GM21360 (cell line): ENCODE measurements around the gene AKT1S1.

Source experiments
- ATAC-seq: cut with Tn5 transposase; IDR thresholded peaks from one replicate; pipeline ENCODE4 v1.9.1; 2021; ENCODE audit warnings: mild to moderate bottlenecking, moderate library complexity; ENCODE audit not compliant: unreplicated experiment

AKT1S1 gene

DNA sequence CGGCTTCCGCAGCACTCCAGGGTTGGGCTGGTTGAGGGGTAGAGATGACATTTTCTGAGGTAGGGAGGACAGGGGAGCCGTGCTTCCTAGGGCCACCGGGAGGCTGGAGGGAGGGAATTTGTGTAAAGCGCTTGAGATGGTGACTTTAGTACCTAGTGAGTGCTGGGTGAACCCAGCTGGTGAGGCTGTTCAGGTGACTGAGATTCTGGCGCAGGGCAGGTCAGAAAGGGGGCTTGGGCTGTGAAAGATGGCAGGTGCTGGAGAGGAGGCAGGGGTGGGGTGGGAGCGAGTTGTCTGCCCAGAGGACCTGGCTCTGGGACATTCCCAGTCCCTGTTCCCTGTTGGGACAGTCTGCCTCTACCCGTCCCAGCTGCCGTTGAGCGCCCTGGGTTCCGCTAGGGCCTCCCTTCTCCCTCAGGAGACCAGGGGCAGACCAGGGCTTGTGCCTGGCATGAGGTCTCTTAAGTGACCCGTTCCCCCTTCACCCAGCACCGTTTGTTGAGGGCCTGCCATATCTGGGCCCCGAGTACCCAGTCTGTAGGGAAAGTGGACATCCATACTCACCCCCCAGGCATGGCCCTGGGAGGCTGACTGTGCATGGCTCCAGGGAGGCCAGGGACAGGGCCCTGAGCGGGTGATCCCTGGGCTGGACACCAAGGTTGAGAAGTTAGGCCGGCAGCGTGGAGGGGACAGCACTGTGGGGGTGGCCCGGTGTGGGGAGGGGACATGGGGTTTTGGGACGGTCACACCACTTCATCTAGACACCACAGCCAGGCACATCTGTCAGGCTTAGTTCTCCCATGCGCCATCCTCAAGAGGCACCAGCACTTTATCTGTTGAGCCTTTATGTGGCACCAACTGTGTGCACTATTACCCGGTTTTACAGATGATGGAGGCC is 21.2 kb downstream of the AKT1S1 start:
- no peak for ATAC-seq

DNA sequence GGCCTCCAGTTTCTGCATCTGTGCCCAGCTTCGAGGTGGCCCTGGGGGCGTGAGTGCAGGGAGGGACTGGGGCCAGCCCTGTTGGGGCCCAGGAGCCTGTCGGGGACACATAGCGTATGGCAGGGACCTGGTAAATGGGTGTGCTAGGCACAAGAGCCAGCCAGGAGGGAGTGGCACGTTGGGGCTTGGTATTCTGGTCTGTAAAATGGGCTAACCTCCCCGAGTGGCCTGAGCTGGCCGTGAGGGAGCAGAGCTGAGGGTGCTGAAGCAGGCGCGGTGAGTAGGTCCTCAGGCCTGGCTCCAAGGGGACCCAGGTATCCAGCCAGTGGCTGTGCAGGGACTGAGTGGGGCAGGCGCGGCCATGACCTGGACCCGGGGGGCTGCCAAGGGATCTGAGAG is 21.9 kb downstream of the AKT1S1 start:
- no peak for ATAC-seq

DNA sequence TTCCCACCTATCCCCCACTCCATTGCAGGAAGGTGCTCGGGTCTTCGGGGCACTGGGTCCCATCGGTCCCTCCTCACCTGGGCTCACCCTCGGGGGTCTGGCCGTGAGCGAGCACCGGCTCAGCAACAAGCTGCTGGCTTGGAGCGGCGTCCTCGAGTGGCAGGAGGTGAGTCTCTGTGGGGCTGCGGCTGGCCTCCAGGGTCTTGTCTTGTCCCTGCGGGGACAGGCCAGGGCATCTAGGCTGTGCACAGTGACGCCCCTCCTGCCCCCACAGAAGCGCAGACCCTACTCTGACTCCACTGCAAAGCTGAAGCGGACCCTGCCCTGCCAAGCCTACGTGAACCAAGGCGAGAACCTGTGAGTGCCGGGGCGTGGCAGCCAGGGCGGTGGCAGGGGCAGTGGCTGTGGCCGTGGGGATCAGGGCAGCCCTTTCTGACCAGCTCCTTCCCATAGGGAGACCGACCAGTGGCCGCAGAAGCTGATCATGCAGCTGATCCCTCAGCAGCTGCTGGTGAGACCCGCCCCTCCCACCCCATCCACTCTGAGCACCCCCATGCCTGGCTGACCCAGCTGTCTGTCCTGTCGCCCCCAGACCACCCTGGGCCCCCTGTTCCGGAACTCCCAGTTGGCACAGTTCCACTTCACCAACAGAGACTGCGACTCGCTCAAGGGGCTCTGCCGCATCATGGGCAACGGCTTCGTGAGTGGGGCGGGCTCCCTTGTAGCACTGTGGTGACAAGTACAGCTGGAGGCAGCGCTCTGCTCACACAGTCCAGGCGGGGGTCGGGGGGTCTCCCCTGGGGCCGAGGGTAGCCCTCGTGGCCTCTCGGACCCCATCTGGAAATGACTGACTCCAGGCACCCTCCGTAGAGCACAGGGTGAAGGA is 22.5 kb downstream of the AKT1S1 start:
- no peak for ATAC-seq

DNA sequence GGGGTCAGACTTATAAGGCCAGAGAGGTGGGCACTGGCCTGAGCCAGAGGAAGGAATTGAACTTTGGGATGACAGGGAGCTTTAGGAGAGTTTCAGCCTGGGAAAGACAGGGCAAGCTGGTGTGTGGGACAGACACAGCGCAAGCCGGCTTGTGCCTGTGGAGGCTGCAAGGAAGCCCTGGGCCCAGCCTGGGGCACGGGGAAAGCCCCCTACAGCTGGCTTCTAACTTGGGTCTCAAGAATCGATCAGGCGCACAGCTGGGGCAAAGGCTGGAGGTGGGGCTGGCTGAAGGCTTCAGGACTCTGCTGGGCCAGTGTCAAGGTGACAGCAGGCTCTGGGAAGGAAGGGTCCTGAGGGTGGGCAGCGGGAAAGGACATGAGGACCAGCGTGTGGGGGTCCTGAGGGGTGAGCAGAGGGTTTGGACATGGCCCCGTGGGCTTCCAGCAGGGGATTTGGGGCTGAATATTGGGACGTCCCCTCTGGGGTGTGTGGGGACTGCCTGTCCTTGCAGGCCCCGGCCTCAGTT is 23.2 kb downstream of the AKT1S1 start:
- no peak for ATAC-seq

DNA sequence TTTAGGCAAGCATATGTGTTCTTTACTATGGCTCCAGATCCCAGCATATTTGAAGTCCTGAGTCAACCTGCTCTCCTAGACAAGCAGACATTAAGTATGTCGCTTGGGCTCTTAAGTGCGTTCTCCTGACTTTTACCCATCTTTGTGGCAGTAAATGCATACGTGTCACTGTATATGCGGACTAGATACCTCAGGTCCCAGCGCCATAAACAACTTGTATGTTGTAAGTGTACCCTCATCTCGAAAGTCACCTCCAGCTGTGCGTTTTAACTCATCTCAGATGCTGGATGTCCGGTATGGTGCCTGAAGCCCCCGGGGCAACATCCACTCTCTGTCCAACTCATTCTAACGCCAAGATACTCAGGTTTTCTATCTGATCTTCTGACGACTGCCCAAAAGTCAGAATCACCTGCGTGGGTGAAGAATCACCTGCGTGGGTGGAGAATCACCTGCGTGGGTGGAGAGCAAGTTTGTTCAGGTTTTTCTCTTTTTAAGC is 24.5 kb downstream of the AKT1S1 start:
- no peak for ATAC-seq

DNA sequence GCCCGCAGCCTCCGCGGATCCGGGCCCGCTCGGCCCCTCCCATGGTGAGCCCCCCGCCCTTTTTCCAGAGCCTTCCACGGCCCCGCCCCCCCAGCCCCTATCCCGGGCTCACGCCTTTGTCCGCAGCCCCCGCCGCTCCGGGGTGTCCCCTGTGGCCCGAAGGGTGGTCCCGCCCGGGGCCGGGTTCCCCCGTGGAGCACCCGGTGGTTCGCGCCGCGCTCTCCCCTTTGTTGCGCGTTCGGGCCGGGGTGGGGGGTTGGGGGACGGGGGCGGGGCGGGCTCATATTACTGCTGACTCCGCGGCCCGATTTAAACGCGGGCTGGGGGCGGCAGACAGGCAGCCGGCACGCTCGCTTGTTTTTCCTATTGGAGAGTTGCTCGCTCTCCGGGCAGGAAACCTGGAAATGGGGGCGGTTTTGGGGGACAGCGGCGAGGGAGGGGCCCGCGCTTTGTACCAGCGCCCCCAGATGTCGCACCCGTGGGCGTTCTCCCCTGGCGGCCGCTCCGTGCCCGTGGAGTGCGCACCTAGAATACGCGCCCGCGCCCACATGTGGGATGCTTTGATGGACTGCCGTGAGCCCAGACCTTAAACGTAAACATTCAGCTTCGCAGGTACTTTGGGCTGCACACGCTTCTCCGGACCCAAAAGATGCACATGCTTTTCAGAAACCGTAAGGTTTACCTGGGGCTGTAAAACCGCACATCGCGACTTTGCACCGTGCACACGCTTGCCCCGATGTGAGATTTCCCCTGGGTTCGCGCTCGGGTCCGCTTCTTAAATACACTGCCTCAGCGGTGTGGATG is 25.5 kb downstream of the AKT1S1 start:
- no peak for ATAC-seq

DNA sequence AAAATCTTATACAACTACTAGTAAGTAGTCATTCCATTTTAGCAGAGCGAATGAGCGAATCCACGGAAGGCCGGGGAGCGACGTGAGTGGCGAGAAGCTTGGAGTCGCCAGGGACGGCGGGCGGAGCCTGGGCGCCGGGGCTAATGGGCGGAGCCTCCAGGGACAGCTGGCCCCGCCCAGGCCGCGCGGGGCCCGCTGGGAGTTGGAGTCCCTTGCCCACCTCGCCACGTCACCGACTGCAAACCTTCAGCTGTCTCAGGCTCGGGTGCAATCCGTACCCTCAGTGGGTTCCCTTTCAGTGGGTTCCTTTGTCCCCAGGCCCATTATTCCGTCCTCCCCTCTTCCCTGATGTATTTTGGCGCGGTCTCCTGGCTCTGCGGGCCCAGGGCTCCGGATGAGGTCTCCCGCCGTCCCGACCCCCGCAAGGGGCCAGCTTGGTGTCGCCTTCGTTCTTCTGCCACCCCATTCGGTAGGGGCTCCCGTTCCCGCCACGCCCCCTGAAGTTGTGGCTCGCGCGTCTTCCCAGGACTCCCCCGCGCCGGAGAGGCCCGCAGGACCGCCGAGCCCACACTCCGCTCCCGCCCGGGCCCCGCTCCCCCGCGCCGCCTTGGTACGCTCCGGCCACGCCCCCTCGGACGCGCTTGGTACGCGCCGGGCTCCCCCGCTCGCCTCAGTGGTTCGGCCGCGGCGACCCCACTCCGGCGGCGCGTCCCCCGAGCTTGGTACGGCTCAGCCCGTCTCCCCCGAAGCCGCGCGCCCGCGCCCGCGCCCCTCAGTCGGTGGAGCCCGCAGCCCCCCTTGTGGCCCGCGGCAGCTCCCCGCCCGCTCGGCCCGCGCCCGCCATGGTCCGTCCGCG is 26.4 kb downstream of the AKT1S1 start, which contains the start of gene PTOV1:
PTOV1 (plus strand) TSS at position 673 of the 856 bp plus-strand sequence.
- peak; percentile 51 for ATAC-seq

DNA sequence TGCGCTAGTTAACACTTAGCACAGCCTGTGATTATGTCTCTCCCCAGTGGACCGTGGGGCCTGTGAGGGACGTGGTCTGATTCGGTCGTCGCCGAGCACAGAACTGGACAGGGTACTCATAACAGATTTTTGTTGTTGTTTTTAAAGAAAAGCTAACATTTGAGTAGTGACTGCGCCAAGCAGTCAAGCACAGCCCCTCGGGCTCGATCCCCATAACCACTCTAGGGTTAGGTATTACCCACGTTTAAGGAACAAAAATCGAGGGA is 27.0 kb downstream of the AKT1S1 start:
- no peak for ATAC-seq

DNA sequence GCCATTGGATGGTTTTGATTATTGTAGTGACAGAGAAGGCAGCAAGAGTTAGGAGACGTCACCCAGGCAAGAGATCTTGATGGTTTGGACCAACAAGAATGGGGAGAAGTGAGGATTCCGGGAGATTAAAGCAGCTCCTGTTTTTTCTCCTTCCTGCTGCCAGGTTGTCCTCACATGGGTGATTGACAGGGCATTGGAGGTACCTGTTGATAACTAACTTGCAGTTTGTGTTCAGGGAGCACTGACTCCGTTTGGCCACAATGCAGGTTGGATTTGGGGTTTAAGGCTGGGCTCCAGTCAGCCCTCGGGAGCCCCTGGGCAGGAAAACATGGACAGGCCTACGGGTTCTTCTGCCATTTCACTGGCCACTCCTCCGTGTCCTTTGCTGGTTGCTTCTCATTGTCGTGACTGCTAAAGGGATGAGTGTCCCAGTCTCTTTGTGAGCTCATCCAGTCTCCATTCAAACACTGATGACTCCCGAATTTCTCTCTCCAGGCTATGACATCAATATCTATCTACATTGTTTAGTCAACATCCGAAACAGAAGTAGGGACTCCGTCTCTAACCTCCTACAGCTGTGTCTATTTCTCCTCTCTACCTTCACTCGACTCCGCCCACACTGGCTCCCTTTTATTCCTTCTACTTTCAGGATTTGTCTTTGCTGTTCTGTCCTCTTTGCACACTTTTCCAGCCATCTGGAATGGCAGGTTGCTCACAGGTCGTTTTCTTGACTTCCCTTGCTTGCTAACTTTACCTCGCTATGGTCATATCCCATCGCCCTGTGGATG is 27.5 kb downstream of the AKT1S1 start:
- ATAC-seq = no peak

DNA sequence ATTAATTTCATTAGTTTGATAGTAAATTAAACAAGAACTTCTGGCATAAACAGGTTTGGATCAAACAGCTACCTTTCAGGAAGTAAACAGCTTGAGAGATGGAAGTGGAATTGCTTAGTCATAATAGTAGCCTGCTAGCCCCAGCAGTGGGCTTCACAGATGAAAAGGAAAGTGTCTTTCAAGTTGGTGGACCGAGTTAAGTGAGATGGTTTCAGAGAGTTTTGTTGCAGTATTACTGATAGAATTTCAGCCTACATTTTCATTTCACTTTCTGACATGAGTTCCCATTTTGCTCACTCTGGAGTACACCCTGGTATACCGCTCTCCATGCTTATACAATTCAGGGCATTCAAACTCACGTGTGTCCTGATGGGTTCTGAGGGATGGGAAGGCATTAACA is 28.2 kb downstream of the AKT1S1 start:
- ATAC-seq = no peak

DNA sequence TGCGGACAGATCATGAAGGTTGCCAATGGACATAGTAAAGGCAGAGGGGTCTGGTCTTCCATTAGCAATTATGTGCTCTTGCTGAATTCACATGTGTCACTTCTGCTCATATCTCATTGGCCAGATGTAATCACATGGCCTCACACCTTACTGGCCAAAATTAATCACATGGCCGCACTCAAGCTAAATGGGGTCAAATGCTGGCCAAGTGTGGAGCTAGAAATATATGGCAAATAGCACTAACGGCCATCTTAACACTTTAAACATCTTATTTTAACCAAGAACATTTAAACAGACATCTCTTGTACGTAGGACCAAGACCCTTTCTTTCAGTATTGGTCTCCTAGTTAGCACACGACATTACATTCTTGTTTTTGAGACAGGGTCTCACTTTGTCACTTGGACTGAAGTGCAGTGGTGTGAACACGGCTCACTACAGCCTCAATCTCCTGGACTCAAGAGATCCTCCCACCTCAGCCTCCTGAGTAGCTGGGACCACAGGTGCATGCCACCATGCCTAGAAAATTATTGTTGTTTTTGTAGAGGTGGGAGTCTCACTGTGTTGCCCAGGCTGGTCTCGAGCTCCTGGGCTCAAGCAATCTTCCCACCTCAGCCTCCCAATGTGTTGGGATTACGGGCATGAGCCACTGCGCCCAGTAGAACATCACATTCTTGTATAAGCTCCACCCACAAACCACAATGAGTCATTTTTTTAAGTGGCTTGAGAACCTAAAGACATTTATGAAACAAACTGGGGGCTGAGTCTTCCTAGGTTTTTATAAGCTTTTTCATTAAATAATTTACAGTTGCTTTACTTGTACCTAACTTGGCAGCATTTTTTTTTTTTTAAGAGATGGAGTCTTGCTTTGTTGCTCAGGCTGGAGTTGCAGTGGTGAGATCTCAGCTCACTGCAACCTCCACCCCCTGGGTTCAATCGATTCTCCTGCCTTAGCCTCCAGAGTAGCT is 29.1 kb downstream of the AKT1S1 start:
- no peak for ATAC-seq

DNA sequence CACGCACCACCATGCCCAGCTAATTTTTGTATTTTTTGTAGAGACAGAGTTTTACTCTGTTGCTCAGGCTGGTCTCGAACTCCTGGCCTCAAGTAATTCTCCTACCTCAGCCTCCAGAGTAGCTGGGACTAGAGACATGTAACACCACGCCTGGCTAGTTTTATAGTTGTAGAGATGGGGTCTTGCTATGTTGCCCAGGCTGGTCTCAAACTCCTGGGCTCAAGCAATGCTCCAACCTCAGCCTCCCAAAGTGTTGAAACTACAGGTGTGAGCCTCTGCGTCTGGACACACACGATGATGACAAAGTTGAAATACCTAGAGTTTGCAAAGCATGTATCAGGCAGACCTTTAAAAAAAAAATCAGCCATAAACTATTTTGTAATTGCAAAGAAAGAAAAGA is 30.7 kb downstream of the AKT1S1 start:
- ATAC-seq = no peak

DNA sequence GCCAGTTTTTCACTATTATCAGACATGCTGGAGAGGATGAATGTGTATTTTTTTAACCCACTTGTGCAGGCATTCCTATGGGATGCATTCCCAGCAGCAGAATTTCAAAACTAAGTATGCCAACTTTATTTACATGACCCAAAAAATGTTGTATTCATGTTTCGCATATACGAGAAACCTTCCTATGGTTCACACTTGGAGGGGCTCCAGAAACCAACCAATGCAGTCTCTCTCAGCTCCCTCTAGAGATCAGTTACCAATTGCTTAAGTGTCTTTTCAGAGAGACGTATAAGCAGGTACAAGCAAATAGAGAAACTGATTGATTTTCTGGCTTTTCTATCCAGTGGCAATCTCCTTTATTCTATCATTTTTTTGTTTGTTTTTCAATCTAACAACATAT is 31.7 kb downstream of the AKT1S1 start:
- no peak for ATAC-seq

DNA sequence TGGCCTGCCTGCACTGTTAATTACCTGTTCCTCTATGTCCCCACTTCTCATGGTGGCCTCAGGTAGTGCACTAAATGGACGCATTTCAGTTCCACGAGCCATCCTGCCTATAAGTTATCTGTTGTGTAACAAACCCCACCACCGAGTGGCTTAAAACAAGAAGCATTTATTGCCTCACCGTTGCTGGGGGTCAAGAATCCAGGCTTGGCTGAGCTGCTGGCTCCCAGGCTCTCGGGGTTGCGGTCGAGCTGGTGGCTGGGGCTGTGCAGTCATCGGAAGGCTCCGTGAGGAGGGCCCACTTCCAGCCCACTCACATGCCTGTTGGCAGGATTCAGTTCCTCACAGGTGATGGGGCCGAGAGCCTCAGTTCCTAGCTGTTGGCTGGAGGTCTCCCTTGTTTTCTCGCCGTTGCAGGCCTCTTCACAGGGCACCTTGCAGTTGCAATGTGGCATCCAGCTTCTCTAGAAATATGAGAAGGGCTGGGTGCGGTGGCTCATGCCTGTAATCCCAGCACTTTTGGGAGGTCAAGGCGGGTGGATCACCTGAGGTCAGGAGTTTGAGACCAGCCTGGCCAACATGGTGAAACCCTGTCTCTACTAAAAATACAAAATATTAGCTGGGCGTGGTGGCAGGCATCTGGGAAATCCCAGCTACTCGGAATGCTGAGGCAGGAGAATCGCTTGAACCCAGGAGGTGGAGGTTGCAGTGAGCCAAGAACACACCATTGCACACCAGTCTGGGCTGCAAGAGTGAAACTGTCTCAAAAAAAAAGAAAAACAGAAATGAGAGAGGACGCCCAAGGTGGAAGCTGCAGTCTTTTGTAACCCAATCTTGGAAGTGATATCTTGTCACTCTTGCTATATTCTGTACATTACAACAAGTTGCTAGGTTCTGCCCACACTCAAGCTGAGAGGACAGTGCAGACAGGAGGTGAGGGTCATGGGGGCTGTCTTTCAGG is 32.7 kb downstream of the AKT1S1 start:
- no peak for ATAC-seq

DNA sequence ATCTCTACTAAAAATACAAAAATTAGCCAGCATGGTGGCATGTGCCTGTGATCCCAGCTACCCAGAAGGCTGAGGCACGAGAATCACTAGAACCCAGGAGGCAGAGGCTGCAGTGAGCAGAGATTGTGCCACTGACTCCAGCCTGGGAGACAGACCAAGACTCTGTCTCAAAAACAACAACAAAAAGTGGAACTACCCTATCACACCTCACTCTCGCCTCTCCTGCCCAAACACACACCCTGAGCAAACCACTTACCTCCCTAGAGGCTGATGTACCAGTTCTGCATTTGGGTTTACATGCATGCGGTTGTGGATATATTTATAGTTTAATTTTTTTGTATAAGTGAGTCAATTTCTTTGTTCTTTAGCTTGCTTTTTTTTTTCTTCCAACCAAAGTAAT is 33.9 kb downstream of the AKT1S1 start:
- ATAC-seq = no peak

DNA sequence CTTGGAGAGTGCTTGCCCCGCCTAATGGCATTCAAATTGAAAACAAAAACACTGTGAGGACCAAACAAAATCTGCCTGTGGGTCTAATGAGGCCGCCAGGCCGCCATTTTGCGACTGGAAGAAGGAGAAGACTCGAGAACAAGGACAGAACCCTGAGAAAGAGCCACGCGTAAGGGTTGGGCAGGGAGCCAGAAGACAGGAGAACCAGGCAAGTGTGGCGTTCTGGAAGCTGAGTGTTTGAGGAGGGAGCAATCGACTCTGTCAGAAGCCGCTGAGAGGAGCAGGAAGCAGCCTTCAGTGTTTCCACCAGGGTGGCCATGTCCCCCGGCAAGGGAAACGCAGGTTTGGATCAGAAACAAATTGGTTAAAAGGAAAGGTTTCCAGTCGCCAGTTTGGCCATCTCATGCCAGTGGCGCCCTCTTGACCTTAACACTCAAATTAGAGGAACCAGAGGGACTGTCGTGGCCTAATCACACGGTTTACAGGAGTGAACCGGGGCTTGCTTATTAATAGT is 36.4 kb downstream of the AKT1S1 start:
- no peak for ATAC-seq

DNA sequence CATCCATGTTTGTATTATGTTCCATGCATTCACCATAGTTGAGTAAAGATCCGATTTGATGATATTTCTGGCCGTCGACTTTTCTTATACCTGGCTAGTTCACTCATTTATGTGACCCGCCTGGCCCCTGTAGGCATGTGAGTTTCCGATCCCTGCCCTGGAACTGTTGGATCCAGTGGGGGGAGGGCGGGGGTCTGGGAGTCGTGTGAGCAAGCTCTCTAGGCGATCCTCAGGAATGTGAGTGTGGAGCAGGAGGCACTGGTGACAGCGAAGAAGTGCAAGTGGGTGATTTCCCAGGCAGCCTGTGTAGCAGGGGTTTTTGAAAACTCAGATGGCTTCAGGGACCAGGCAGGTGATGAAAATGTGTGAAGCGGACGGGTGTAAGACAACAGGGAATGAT is 36.8 kb downstream of the AKT1S1 start:
- no peak for ATAC-seq
